ENCODE measurements around the gene ART5.
"Not testable (repeated sequence)": the region's sequence is repeated elsewhere in the genome, so short reads cannot be mapped to it uniquely, and the experiment has no call there.

The ART5 gene

DNA sequence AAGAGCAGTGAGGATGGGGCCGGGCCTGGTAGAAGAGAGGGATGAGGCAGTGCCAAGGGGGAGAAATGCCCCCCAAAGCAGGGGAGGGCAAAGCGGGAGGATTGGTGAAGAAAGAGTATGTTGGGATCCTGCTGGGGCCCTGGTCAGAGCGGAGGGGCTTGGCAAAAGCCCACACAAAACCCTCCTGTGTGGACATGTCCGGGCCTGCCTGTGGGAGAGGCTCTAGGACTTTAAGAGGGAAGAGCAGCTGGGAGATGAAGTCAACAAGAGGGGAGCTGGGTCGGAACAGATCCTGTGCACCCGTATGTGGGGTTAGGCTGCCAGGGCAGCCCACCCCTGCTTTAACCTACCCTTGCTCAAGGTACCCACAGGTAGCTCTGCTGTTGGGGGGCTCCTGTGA lies 25.8 kb downstream of the ART5 start:
- no peak for DNase-seq

DNA sequence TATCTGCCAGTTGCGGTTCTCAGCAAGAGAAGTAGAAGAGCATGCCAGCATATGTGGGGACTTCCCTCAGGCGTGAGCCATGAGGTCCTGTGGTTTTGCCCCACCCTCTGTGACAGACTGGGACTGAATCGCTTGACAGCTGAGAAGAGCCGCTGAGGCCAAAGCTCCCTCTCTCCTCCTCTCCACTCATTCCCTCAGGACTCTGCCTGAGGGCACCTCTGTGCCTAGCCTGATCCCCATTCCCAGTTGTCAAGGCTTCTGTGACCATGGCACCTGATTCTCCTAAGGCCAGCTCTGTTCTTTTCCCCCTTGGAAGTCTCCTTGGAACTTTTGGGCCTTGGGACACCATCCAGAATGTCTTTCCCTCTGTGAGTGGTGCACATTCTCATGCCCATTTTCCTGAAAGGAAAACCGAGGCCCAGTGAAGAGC lies 27.0 kb downstream of the ART5 start:
- peak; percentile 89 for DNase-seq

DNA sequence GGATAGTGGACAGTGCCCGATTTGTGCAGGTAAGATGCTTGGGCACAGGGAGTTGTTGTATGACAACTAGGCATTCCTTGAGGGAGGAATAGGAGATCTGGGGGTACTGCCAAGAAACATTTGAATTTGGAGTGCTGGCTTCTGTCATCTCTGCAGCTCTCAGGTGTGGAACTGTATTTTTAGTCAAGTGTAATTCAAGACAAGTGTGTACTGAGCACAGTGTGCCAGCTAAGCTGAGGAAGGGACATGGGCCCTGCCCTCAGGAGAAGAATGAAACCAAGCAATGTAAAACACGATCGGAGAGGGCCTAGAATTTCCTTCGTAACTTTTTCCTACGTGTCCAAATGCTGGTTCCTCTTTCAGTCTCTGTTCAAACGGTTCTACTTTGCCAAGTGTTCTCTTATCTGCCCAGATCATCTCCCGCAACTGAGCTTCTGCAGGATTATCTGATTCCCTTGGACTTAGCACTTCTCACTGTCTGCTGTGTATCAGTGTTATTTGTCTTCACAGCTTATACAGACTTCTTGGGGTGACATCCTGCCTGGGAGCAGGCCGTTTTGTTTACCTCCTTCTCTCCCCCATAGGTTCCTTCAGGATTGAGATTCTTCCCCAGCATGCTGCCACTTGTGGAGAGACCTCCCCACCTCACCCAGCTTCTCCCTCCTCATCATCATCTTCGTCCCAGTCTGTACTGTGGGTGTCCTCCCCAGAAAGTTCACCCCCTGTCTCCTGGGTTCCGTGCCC lies 27.6 kb downstream of the ART5 start:
- peak; percentile 87 for DNase-seq

DNA sequence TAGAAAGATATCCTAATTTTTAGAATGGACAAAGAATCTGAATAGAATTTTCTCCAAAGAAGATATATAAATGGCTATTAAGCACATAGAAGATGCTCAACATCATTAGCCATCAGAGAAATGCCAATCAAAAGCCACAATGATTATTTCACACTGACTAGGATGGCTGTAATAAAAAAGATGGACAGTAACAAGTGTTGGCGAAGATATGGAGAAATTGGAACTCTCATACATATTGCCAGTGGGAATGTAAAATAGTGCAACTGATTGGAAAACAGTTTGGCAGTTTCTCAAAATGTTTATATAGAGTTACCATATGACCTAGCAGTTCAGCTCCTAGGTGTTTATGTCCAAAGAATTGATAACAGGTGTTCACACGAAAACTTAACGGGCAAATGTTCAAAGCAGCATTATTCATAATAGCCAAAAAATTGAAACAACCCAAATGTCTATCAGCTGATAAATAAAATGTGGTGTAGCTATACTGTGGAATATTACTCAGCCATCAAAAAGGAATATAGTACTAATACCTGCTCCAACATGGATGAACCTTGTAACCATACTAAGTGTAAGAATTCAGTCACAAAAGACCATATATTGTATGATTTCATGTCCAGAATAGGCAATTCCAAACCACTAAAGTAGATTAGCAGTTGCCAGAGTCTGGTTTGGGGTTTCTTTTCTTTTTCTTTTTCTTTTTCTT lies 29.7 kb downstream of the ART5 start:
- no peak for DNase-seq

DNA sequence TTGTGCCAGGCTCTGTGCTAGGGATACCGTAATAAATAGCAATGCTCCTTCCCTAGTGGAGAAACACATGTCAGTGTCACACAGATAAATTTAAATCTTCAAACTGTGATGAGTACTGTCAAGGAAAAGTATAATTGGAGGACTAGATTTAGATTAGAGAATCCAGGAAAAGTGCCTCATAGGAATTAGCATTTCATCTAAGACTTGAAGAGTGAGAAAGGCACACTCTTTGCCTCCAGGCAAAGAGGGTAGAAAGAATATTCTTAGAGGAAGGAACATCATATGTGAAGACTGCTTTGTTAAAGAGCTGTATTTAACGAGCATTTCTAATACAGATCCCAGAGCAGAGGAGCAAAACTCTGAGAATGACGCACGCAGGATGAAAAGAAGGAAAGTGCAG lies 30.9 kb downstream of the ART5 start:
- DNase-seq: no peak

DNA sequence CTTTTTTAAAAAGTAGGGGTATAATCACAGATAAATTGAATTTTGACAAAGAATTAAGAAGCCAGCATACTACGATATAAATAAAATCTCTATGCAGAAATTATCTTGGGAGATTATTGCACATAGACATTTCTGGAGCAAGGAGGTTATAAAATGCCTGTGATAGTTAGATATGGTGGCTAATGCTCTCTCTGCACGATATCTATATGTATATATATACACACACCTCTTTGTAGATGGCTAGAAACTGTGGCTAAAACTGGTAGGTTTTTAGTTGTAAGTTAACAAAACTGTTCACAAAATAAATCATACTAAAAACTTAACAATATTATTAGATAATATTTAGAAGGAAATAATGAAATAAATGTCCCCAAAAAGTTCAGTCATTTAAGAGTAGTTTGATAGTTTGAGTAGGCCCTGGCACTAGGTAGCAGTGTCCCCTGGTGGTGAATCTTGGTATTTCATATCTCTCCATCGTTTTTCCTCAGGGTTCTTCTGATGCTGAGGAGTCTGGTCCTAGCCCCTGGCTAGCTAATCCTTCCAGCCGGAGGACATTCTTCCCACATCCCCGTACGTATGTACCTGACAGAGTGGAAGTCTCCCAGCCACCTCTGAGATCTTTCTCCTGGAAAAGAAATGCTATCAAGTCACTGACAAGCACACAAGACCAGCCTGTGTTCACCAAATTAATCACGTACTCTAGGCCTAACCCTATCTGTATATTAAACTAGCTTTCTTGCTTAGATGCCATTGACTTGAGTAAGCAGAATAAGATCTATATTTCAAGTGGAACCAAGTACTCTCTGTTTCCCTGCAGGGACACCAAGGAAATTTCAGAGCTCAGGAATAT lies 32.2 kb downstream of the ART5 start:
- DNase-seq: peak; percentile 29

DNA sequence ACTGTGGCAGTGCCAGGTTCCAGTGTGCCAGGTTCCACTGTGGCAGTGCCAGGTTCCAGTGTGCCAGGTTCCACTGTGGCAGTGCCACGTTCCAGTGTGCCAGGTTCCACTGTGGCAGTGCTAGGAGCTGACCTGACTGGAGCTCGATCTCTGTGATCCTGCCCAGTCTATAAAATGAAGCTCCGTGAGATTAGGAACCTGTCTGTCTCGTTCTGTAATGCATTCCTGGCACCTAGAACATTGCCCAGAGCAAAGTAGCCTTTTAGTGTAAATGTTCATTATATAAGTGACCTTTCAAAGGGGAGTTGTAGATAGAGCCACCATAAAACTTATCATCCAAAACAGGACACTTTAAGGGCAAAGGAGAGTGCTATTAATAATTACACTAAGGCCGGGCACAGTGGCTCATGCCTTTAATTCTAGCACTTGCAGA lies 36.0 kb downstream of the ART5 start:
- no peak for DNase-seq

DNA sequence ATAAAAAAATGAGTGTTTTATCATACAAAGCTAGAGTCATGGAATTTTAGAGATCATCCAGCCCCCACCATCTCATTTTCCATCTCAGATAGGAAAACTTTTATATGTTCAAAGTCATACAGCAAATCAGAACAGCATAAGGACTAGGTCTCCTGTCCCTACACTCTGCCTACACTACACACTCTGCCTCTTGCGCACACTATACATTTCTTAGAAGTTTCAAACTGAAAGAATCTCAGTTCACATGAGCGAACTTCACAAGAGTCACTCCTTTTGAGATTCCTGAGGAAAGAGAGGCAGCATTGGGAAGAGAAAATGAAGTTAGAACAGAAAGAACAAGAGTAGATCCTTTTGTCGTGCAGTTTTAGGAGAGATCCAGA lies 36.5 kb downstream of the ART5 start:
- no peak for DNase-seq

DNA sequence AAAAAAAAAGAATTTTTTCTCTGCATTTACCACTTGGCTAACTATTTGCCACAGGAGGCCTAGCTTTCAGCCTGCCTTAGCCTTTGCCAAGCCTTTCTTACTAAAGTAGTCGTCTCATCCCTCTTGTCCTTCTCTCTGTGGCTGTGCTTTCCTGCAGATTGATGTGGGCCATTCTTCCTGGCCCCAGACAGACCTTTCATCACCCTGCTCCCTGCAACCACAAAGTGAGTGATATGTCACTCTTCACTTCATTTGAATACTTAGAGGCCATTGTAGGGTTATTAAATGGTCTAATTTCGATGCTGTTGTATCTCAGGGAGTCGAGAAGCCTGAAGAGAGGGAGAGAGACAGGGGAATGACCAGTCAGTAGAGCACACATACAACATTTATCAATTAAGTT lies 37.6 kb downstream of the ART5 start:
- no peak for DNase-seq

DNA sequence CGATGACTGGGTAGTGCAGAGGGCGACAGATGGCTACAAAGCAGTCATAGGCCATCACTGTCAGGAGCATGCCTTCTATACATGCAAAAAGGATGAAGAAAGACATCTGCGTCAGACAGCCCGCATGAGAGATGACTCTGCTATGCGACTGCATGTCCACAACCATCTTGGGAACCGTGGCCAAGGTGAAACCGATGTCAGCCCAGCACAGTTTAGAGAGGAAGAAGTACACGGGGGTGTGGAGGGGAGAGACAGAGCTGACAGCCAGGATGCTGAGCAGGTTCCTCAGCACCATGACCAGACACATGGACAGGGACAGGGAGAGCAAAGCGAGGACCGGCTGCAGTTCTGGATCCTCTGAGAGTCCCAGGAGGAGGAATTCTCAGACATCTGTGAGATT lies 41.6 kb downstream of the ART5 start:
- DNase-seq: not testable (repeated sequence)

DNA sequence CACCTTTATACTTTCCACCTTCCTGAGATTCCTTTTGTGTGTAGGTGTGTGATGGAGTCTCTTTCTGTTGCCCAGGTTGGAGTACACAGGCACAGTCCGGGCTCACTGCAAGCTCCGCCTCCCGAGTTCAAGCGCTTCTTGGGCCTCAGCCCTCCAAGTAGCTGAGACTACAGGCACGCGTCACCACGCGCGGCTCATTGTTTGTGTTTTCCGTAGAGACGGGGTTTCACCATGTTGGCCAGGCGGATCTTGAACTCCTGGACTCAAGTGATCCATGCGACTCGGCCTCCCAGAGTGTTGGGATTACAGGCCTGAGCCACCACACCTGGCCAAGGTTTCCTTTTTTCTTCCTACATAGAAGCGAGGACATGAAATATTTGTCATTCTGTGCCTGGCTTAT lies 44.0 kb downstream of the ART5 start:
- DNase-seq: not testable (repeated sequence)

DNA sequence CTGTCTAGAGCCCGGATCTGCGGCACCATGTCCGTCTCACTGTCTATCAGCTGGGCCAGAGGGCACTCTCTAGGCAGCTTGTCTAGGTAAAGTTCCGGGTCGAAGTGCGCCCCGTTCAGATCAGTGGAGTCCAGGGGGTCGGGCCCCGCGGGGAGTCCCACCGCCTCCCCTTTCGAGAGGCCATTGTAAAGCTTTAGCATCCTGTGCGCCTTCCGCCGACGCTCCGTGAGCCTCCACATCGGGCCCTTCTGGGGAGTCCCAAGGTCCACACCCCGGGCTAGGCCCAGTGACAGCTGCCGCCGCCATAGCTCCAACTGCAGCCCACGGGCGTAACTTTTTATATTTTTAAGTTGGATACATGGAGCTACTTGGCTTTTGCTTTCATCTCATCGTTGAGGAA lies 50.5 kb downstream of the ART5 start:
- not testable (repeated sequence) for DNase-seq

DNA sequence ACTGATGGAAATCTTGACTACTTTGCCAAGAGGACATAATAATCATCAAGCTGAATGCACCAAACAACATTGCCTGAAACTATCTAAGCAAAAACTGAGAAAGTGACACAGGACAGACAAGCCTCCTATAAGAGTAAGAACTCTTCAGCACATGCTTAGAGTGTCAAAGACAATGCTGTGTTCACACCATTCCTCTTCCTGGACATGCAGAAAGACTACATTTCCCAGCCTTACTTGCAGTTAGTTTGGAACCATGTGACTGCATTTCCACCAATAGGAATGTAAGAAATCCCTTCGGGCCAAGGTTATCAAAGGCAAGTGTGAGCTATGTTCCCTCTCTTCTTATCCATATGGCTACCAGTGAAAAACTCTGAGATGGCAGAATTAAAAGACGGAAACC lies 51.6 kb downstream of the ART5 start:
- not testable (repeated sequence) for DNase-seq

DNA sequence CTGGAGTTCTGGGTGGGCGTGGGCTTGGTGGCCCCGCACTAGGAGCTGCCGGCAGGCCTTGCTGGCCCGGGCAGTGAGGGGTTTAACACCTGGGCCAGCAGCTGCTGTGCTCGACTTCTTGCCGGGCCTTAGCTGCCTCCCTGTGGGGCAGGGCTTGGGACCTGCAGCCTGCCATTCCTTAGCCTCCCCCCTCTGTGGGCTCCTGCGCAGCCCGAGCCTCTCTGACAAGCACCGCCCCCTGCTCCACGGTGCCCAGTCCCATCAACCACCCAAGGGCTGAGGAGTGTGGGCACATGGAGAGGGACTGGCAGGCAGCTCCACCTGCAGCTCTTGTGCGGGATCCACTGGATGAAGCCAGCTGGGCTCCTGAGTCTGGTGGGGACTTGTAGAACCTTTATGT lies 53.0 kb downstream of the ART5 start:
- DNase-seq: not testable (repeated sequence)
